Measurements from ENCODE around the gene COL26A1. TPM values are rescaled to one million over a fixed set of nuclear protein-coding genes. Genes with fewer than 3 reads are reported as not detected.

Gene COL26A1
- total RNA-seq, 1 experiment from 2014 or later: 42.6 TPM

DNA sequence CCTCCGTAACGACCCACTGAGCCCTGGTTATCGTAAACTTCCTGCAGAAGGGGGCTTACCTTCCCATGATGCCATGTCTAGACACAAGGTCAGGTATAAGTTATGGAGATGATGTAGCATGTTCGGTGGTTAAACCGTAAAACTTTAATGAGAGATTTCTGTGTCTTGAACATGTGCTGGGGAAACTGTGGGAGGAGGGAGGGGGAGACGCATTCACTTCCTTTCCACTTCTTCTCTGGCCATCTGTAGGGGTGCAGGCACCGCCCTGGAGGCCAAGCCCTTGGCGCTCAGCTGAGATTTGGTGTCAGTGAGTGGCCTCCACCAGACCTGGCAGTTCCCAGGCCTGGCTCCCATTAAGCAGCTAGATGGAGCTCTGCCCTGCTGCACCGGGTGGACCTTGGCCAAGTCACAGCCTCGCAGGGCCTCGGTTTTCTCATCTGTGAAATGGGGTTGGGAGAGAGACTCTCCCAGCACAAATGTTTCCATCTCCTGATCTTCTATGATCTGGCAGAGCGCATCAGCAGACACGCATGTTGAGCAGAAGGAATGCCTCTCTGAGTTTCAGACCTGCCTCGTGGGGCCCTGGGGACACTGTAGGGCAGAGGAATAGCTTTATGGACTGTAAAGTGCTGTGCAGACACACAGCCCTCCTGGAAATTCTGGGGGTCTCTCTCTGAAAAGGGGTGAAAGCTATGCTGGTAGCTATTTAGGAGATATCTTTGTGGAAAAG lies 106.0 kb downstream of the COL26A1 start:
- Histone ChIP-seq H3K9ac (ENCODE audit: extremely low read depth, insufficient read length, low read length) (no peak overlapping the region), H3K9me3 (ENCODE audit: control insufficient read depth, low read depth, low read length) (no peaks in the 10 kb centered on the region), H3K14ac (ENCODE audit: insufficient read depth, low read length) (peak overlapping the region; percentile 28; the same call in 1 of the 2 replicates), H3T11ph (ENCODE audit: low read length) (no peak overlapping the region), H4K20me1 (ENCODE audit: control insufficient read depth, insufficient read depth, insufficient read length) (no peaks in the 10 kb centered on the region), H3K79me1 (ENCODE audit: insufficient read depth, low read depth, low read length, poor library complexity, severe bottlenecking) (no peaks in the 10 kb centered on the region), H3K4me1 (ENCODE audit: insufficient read depth, low read length) (peaks cover 7% of the 10 kb centered on the region; the same call in 1 of the 2 replicates), H3K23ac (ENCODE audit: insufficient read length, low read depth, low read length) (no peak overlapping the region), H4K91ac (ENCODE audit: insufficient read length, low read depth, low read length) (no peak overlapping the region), H3K27me3 (ENCODE audit: insufficient read depth, low read length) (no peaks in the 10 kb centered on the region), H3K4me2 (ENCODE audit: insufficient read depth, insufficient read length, low read length) (no peak overlapping the region), H4K5ac (ENCODE audit: insufficient read length, low read depth, low read length) (no peak overlapping the region), H2BK120ac (ENCODE audit: low read depth, low read length, poor library complexity, severe bottlenecking) (no peak overlapping the region), H3K4ac (ENCODE audit: low read depth, low read length) (no peak overlapping the region), H4K8ac (replicated peaks; ENCODE audit: insufficient read length, low read depth, low read length) (no peak overlapping the region), H2BK12ac (ENCODE audit: insufficient read length, low read depth, low read length) (no peak overlapping the region), H2AK5ac (ENCODE audit: insufficient read length, low read length) (no peak overlapping the region), H3K27ac (ENCODE audit: insufficient read length, low read depth, low read length) (no peak overlapping the region), H2BK5ac (ENCODE audit: insufficient read length, low read length) (no peak overlapping the region), H2BK15ac (ENCODE audit: low read depth, low read length) (peak overlapping the region; percentile 58; the same call in 1 of the 2 replicates), H3K56ac (ENCODE audit: insufficient read length, low read depth, low read length) (no peak overlapping the region), H2BK20ac (ENCODE audit: low read depth, low read length, poor library complexity, severe bottlenecking) (no peak overlapping the region), H2AFZ (ENCODE audit: low read length) (no peak overlapping the region), H3K23me2 (ENCODE audit: insufficient read length, low read depth, low read length, poor library complexity, severe bottlenecking) (no peaks in the 10 kb centered on the region), H3K79me2 (ENCODE audit: insufficient read depth, low read length) (no peaks in the 10 kb centered on the region), H3K18ac (ENCODE audit: insufficient read length, low read depth, low read length) (no peak overlapping the region)
- peaks cover 21 to 44% of the 10 kb centered on the region in 2 experiments for H3K4me1 Mint-ChIP-seq
- peaks cover 0 to 8% (median 4%) of the 10 kb centered on the region in 3 experiments; a peak in 5 of 7 replicates for H3K36me3 Mint-ChIP-seq (ENCODE audit: insufficient read depth in 1 of 3, low read depth in 3 of 3)
- no CpG with 5 or more reads among the region's 14 CpGs for WGBS (ENCODE audit: extremely low coverage, insufficient read length, low lambda C conversion rate)
- no peaks in the 10 kb centered on the region for H3K9me3 Mint-ChIP-seq
- H3K27ac Mint-ChIP-seq: peak overlapping the region in 2 of 3 experiments; percentile 36 to 40; a peak in 3 of 7 replicates
- H3K27me3 Mint-ChIP-seq (ENCODE audit: low read depth): no peaks in the 10 kb centered on the region
- no peak for DNase-seq
- H3K4me3 Mint-ChIP-seq: no peak overlapping the region
- TF ChIP-seq, protein P1, sequence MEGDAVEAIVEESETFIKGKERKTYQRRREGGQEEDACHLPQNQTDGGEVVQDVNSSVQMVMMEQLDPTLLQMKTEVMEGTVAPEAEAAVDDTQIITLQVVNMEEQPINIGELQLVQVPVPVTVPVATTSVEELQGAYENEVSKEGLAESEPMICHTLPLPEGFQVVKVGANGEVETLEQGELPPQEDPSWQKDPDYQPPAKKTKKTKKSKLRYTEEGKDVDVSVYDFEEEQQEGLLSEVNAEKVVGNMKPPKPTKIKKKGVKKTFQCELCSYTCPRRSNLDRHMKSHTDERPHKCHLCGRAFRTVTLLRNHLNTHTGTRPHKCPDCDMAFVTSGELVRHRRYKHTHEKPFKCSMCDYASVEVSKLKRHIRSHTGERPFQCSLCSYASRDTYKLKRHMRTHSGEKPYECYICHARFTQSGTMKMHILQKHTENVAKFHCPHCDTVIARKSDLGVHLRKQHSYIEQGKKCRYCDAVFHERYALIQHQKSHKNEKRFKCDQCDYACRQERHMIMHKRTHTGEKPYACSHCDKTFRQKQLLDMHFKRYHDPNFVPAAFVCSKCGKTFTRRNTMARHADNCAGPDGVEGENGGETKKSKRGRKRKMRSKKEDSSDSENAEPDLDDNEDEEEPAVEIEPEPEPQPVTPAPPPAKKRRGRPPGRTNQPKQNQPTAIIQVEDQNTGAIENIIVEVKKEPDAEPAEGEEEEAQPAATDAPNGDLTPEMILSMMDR (conservative IDR thresholded peaks at IDR 0.05): no peak
